HepG2 (cell line): Measurements from ENCODE around the gene PARP3. TPM values are rescaled to one million over a fixed set of nuclear protein-coding genes. Genes with fewer than 3 reads are reported as not detected.

ENCODE experiments used
- FOXC1 ChIP-seq: sonication (generic); formaldehyde crosslinking; IDR thresholded peaks from 2 replicates; pipeline ENCODE4 v1.8.0; 2022; ENCODE audit warnings: mild to moderate bottlenecking, missing genetic modification reagents, borderline replicate concordance
- GLI4 ChIP-seq: sonication (generic); formaldehyde crosslinking; IDR thresholded peaks from 2 replicates; pipeline ENCODE4 v1.5.1; 2020; ENCODE audit warnings: missing genetic modification reagents, mild to moderate bottlenecking, moderate library complexity, borderline replicate concordance
- MIER2 ChIP-seq: IDR thresholded peaks from 2 replicates; pipeline ENCODE4 v1.6.1; 2016; ENCODE audit warnings: missing biosample characterization, missing genetic modification reagents
- MLLT10 ChIP-seq: sonication (generic); formaldehyde crosslinking; IDR thresholded peaks from 2 replicates; pipeline ENCODE4 v1.4.0; 2020; ENCODE audit warnings: missing genetic modification reagents
- NFYC ChIP-seq: IDR thresholded peaks from 2 replicates; pipeline ENCODE4 v1.6.1; 2016; ENCODE audit warnings: missing genetic modification reagents, missing compliant biosample characterization
- POLR2A ChIP-seq, 2 experiments: IDR thresholded peaks; 2 replicates each; pipeline ENCODE4 v1.6.1; 2011; ENCODE audit warnings: low read depth in 2 of 2, low read length in 2 of 2, mild to moderate bottlenecking in 1 of 2, moderate library complexity in 1 of 2; ENCODE audit not compliant: insufficient read depth in 1 of 2
- RFX1 ChIP-seq: fragments of 450-650 bp; IDR thresholded peaks from 2 replicates; pipeline ENCODE4 v1.6.1; 2017
- SMAD3 ChIP-seq: sonication (generic); formaldehyde crosslinking; IDR thresholded peaks from 2 replicates; pipeline ENCODE4 v1.4.0; 2020; ENCODE audit warnings: missing genetic modification reagents
- TBL1XR1 ChIP-seq: fragments of 150-350 bp; IDR thresholded peaks from 2 replicates; pipeline ENCODE4 v1.6.1; 2014; ENCODE audit warnings: borderline replicate concordance, low read length; ENCODE audit not compliant: partially characterized antibody
- TBP ChIP-seq: sonication (generic); formaldehyde crosslinking; IDR thresholded peaks from 2 replicates; pipeline ENCODE4 v1.5.0; 2020; ENCODE audit warnings: missing genetic modification reagents
- TCF7L2 ChIP-seq: IDR thresholded peaks from 2 replicates; pipeline ENCODE4 v1.6.1; 2011; ENCODE audit warnings: mild to moderate bottlenecking, low read depth, low read length, moderate library complexity
- TOPORS ChIP-seq: sonication (generic); formaldehyde crosslinking; IDR thresholded peaks from 2 replicates; pipeline ENCODE4 v1.8.0; 2023; ENCODE audit warnings: mild to moderate bottlenecking, missing genetic modification reagents
- TP53 ChIP-seq: sonication (generic); formaldehyde crosslinking; conservative IDR thresholded peaks from 2 replicates; pipeline ENCODE4 v1.4.0; 2020; ENCODE audit warnings: missing genetic modification reagents
- ZNF121 ChIP-seq: sonication (generic); formaldehyde crosslinking; IDR thresholded peaks from 2 replicates; pipeline ENCODE4 v1.5.0; 2020; ENCODE audit warnings: mild to moderate bottlenecking, missing genetic modification reagents
- ZNF24 ChIP-seq: fragments of 450-650 bp; IDR thresholded peaks from 2 replicates; pipeline ENCODE4 v1.6.1; 2017; ENCODE audit warnings: antibody characterized with exemption, mild to moderate bottlenecking
- ZNF496 ChIP-seq: sonication (generic); formaldehyde crosslinking; IDR thresholded peaks from 2 replicates; pipeline ENCODE4 v1.8.1; 2023; ENCODE audit warnings: mild to moderate bottlenecking, moderate library complexity, missing genetic modification reagents; ENCODE audit not compliant: insufficient replicate concordance
- ZNF619 ChIP-seq: sonication (generic); formaldehyde crosslinking; IDR thresholded peaks from 2 replicates; pipeline ENCODE4 v1.4.0; 2020; ENCODE audit warnings: mild to moderate bottlenecking, missing genetic modification reagents
- ZNF709 ChIP-seq: sonication (generic); formaldehyde crosslinking; IDR thresholded peaks from 2 replicates; pipeline ENCODE4 v1.5.0; 2020; ENCODE audit warnings: mild to moderate bottlenecking, missing genetic modification reagents
- ZNF883 ChIP-seq: sonication (generic); formaldehyde crosslinking; IDR thresholded peaks from 2 replicates; pipeline ENCODE4 v1.5.1; 2020; ENCODE audit warnings: mild to moderate bottlenecking, missing genetic modification reagents; ENCODE audit errors: not compliant biosample characterization
- polyA plus RNA-seq, 8 experiments: library from polyadenylated mRNA; depleted of rRNA in 3 of 8; stranded (reverse) in 7 of 8; unstranded in 1 of 8; fragments of >200 nt; fragmentation: Illumina TruSeq in 4 of 8; extraction: Trizol in 4 of 8; gene quantifications; 2 replicates each; pipeline versions ENCODE4 v1.2.1 to v1.2.3, GENCODE V29; 2011 to 2016; ENCODE audit warnings: low read depth in 4 of 8, missing spikeins in 1 of 8, mixed read lengths in 1 of 8; ENCODE audit not compliant: insufficient read depth in 1 of 8
- total RNA-seq, 5 experiments: library from RNA; depleted of rRNA; stranded (reverse); fragments of >200 nt; fragmentation: Illumina TruSeq; extraction: Trizol; gene quantifications; 2 replicates each; pipeline ENCODE4 v1.2.3, GENCODE V29; 2016; ENCODE audit warnings: low read depth in 1 of 5
- TF ChIP-seq, protein P1 (sequence below): sonication (generic); formaldehyde crosslinking; IDR thresholded peaks from 2 replicates; pipeline ENCODE4 v1.9.0; 2021; ENCODE audit warnings: missing genetic modification reagents, borderline replicate concordance
- TF ChIP-seq, protein P2 (sequence below): IDR thresholded peaks from 2 replicates; pipeline ENCODE4 v1.6.1; 2018; ENCODE audit warnings: missing genetic modification reagents, mild to moderate bottlenecking, missing compliant biosample characterization
- TF ChIP-seq, protein P3 (sequence below): sonication (generic); formaldehyde crosslinking; conservative IDR thresholded peaks from 2 replicates; pipeline ENCODE4 v1.8.0; 2022; ENCODE audit warnings: missing genetic modification reagents
- TF ChIP-seq, protein P4 (sequence below): sonication (generic); formaldehyde crosslinking; IDR thresholded peaks from 2 replicates; pipeline ENCODE4 v1.4.0; 2020; ENCODE audit warnings: mild to moderate bottlenecking, missing genetic modification reagents
- TF ChIP-seq, protein P5 (sequence below): IDR thresholded peaks from 2 replicates; pipeline ENCODE4 v1.6.1; 2016; ENCODE audit warnings: missing compliant biosample characterization, missing genetic modification reagents, borderline replicate concordance

PARP3 gene
- total and polyA plus RNA-seq, 2 of the 13 experiments (the other 11 are each of a cell fraction or from before 2014, with no cell fraction given): 11.2 to 21.5 TPM

DNA sequence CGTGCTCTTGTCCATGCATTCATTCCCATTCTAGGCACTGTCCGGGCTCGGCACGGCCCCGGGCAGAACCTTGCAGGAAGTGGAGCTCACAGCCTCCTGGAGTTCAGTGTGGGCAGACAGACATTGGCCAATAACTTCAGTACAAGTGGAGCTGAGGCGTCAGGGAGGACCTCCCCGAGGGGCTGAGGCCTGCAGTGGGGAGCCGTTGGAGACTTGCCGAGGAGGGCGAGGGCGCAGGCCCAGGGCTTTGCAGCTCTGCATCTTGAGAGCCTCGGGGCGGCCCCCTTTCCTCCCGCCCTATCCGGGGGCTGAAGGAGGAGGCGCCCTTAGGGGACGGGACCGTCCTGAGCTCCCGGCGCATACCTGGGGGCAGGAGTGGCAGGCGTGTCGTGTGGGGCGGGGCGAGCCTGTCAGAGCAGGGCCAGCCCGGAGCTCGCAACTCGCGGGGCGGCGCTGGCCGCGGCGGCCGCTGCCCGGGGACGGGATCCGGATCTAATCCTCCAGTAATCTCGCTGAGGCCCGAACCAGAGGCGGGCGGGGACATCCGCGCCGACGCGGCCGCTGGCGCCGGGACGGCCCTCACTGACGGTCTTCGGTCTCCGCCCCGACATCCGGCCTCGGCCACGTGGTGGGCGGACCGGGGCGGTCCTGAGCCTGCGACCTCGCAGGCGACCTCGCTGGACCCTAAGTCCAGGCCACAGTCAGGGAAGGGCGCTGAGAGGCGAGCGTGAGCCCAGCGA lies 40.8 kb downstream of the PARP3 start, which contains the start of gene ACY1 (continued):
- peak; percentile 79; the same call in 1 of the 2 replicates for TF ChIP-seq ZNF709 (CRISPR knock-in tag)
- TF ChIP-seq TOPORS: peak; percentile 88
- TF ChIP-seq ZNF121: no peak
- TF ChIP-seq ZNF496 (CRISPR knock-in tag): no peak
- TF ChIP-seq ZNF883 (CRISPR knock-in tag): peak; percentile 40
- TF ChIP-seq TBL1XR1: peak; percentile 41
- TF ChIP-seq, protein P1, sequence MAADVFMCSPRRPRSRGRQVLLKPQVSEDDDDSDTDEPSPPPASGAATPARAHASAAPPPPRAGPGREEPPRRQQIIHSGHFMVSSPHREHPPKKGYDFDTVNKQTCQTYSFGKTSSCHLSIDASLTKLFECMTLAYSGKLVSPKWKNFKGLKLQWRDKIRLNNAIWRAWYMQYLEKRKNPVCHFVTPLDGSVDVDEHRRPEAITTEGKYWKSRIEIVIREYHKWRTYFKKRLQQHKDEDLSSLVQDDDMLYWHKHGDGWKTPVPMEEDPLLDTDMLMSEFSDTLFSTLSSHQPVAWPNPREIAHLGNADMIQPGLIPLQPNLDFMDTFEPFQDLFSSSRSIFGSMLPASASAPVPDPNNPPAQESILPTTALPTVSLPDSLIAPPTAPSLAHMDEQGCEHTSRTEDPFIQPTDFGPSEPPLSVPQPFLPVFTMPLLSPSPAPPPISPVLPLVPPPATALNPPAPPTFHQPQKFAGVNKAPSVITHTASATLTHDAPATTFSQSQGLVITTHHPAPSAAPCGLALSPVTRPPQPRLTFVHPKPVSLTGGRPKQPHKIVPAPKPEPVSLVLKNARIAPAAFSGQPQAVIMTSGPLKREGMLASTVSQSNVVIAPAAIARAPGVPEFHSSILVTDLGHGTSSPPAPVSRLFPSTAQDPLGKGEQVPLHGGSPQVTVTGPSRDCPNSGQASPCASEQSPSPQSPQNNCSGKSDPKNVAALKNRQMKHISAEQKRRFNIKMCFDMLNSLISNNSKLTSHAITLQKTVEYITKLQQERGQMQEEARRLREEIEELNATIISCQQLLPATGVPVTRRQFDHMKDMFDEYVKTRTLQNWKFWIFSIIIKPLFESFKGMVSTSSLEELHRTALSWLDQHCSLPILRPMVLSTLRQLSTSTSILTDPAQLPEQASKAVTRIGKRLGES (CRISPR knock-in tag): no peak
- peak; percentile 47 for TF ChIP-seq NFYC (CRISPR knock-in tag)
- TF ChIP-seq FOXC1 (CRISPR knock-in tag): peak; percentile 90; the same call in 1 of the 2 replicates
- no peak; a peak in 1 of 4 replicates for TF ChIP-seq POLR2A (IDR thresholded peaks at IDR 0.05; ENCODE audit: insufficient read depth in 1 of 2, low read depth in 2 of 2, low read length in 2 of 2)
- TF ChIP-seq TCF7L2: no peak
- TF ChIP-seq ZNF619 (CRISPR knock-in tag): 0 out of 2 replicates have a peak, but pooled peaks have one; percentile 25
- TF ChIP-seq, protein P2, sequence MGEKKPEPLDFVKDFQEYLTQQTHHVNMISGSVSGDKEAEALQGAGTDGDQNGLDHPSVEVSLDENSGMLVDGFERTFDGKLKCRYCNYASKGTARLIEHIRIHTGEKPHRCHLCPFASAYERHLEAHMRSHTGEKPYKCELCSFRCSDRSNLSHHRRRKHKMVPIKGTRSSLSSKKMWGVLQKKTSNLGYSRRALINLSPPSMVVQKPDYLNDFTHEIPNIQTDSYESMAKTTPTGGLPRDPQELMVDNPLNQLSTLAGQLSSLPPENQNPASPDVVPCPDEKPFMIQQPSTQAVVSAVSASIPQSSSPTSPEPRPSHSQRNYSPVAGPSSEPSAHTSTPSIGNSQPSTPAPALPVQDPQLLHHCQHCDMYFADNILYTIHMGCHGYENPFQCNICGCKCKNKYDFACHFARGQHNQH (CRISPR knock-in tag): peak; percentile 94
- peak; percentile 59; the same call in 1 of the 2 replicates for TF ChIP-seq GLI4 (CRISPR knock-in tag)
- no peak for TF ChIP-seq MIER2
- TF ChIP-seq TP53 (CRISPR knock-in tag): no peak
- no peak for TF ChIP-seq TBP
- no peak for TF ChIP-seq MLLT10 (CRISPR knock-in tag)
- TF ChIP-seq, protein P3, sequence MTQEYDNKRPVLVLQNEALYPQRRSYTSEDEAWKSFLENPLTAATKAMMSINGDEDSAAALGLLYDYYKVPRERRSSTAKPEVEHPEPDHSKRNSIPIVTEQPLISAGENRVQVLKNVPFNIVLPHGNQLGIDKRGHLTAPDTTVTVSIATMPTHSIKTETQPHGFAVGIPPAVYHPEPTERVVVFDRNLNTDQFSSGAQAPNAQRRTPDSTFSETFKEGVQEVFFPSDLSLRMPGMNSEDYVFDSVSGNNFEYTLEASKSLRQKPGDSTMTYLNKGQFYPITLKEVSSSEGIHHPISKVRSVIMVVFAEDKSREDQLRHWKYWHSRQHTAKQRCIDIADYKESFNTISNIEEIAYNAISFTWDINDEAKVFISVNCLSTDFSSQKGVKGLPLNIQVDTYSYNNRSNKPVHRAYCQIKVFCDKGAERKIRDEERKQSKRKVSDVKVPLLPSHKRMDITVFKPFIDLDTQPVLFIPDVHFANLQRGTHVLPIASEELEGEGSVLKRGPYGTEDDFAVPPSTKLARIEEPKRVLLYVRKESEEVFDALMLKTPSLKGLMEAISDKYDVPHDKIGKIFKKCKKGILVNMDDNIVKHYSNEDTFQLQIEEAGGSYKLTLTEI (CRISPR knock-in tag): no peak
- TF ChIP-seq SMAD3 (CRISPR knock-in tag): no peak; the same call in 1 of the 2 replicates
- TF ChIP-seq, protein P4, sequence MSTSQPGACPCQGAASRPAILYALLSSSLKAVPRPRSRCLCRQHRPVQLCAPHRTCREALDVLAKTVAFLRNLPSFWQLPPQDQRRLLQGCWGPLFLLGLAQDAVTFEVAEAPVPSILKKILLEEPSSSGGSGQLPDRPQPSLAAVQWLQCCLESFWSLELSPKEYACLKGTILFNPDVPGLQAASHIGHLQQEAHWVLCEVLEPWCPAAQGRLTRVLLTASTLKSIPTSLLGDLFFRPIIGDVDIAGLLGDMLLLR: peak; percentile 50
- no peak for TF ChIP-seq ZNF24
- TF ChIP-seq RFX1: no peak
- TF ChIP-seq, protein P5, sequence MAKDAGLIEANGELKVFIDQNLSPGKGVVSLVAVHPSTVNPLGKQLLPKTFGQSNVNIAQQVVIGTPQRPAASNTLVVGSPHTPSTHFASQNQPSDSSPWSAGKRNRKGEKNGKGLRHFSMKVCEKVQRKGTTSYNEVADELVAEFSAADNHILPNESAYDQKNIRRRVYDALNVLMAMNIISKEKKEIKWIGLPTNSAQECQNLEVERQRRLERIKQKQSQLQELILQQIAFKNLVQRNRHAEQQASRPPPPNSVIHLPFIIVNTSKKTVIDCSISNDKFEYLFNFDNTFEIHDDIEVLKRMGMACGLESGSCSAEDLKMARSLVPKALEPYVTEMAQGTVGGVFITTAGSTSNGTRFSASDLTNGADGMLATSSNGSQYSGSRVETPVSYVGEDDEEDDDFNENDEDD (CRISPR knock-in tag): peak; percentile 90
